CD4-positive, alpha-beta T cell treated with Interleukin-12 subunit alpha and Interleukin-12 subunit beta, for 1 hour (primary cell): ENCODE measurements around the gene PDLIM7.
"Not testable (repeated sequence)": the region's sequence is repeated elsewhere in the genome, so short reads cannot be mapped to it uniquely, and the experiment has no call there.

Experiments
- DNase-seq: peaks from one replicate; pipeline ENCODE4 v3.0.0-alpha.2; 2020

The PDLIM7 gene

GRCh38 chr5:177497292-177498012 lies at the start of gene PDLIM7:
Gene PDLIM7 (minus strand): TSS chr5:177497604. CDS start chr5:177496512, 1,092 bp downstream.
- DNase-seq = peak; percentile 96

- DNase-seq = no peak
These were observed 48.9 kb upstream of the PDLIM7 start for GRCh38 chr5:177546258-177546741.

GRCh38 chr5:177545487-177546257 lies 48.3 kb upstream of the PDLIM7 start:
- no peak for DNase-seq

GRCh38 chr5:177542816-177543465 lies 45.5 kb upstream of the PDLIM7 start:
- no peak for DNase-seq

GRCh38 chr5:177540438-177540837 lies 43.0 kb upstream of the PDLIM7 start:
- no peak for DNase-seq

GRCh38 chr5:177539411-177539810 lies 42.0 kb upstream of the PDLIM7 start:
- DNase-seq = no peak

- DNase-seq = no peak
These were observed 41.5 kb upstream of the PDLIM7 start for GRCh38 chr5:177538876-177539275.

GRCh38 chr5:177537389-177538361 lies 40.3 kb upstream of the PDLIM7 start:
- DNase-seq = no peak

- no peak for DNase-seq
These were observed 39.0 kb upstream of the PDLIM7 start for GRCh38 chr5:177536386-177536785.

- no peak for DNase-seq
These were observed 37.7 kb upstream of the PDLIM7 start for GRCh38 chr5:177535125-177535524.

GRCh38 chr5:177534433-177534832 lies 37.0 kb upstream of the PDLIM7 start:
- DNase-seq = not testable (repeated sequence)

GRCh38 chr5:177531209-177531940 lies 34.0 kb upstream of the PDLIM7 start:
- DNase-seq = no peak

GRCh38 chr5:177530638-177531037 lies 33.2 kb upstream of the PDLIM7 start:
- DNase-seq = no peak

- DNase-seq = no peak
These were observed 32.1 kb upstream of the PDLIM7 start for GRCh38 chr5:177529247-177530203.

- DNase-seq = no peak
These were observed 31.2 kb upstream of the PDLIM7 start for GRCh38 chr5:177528631-177529030.

- no peak for DNase-seq
These were observed 30.2 kb upstream of the PDLIM7 start for GRCh38 chr5:177527595-177527994.

GRCh38 chr5:177526791-177527190 lies 29.4 kb upstream of the PDLIM7 start:
- no peak for DNase-seq

- no peak for DNase-seq
These were observed 28.8 kb upstream of the PDLIM7 start for GRCh38 chr5:177526191-177526590.

- no peak for DNase-seq
These were observed 27.7 kb upstream of the PDLIM7 start for GRCh38 chr5:177524941-177525655.

GRCh38 chr5:177524539-177524900 lies 27.1 kb upstream of the PDLIM7 start:
- DNase-seq = no peak
